Osteoblast (primary cell): ENCODE data around the gene EFHC1. TPM values are rescaled to one million over a fixed set of nuclear protein-coding genes. Genes with fewer than 3 reads are reported as not detected.

Experiments
- DNase-seq: peaks from one replicate; pipeline ENCODE4 v3.0.0; 2011; ENCODE audit warnings: low spot score, mixed read lengths; ENCODE audit not compliant: insufficient read length; ENCODE audit errors: missing footprints
- H2AFZ ChIP-seq: 2 replicates; pipeline ENCODE4 v1.6.0; 2011; ENCODE audit warnings: mild to moderate bottlenecking, low read length
- H3K27ac ChIP-seq: 2 replicates; pipeline ENCODE4 v1.5.1; 2011; ENCODE audit warnings: mild to moderate bottlenecking, low read depth, low read length, moderate library complexity
- H3K27me3 ChIP-seq: 2 replicates; pipeline ENCODE4 v1.6.0; 2012; ENCODE audit warnings: mild to moderate bottlenecking, control low read depth, inconsistent platforms, low read length, moderate library complexity; ENCODE audit not compliant: insufficient read depth
- H3K36me3 ChIP-seq: 2 replicates; pipeline ENCODE4 v1.5.1; 2011; ENCODE audit warnings: mild to moderate bottlenecking, low read length, control low read depth, moderate library complexity; ENCODE audit not compliant: insufficient read depth
- H3K4me1 ChIP-seq: 2 replicates; pipeline ENCODE4 v1.5.1; 2011; ENCODE audit warnings: mild to moderate bottlenecking, low read length, control low read depth, moderate library complexity; ENCODE audit not compliant: insufficient read depth
- H3K4me2 ChIP-seq: 2 replicates; pipeline ENCODE4 v1.6.0; 2011; ENCODE audit warnings: mild to moderate bottlenecking, low read length; ENCODE audit not compliant: insufficient read depth
- H3K4me3 ChIP-seq: fragments of 200-600 bp; sonication (generic); 3 replicates; pipeline ENCODE4 v1.5.1; 2012; ENCODE audit warnings: mild to moderate bottlenecking, low read length, inconsistent platforms; ENCODE audit not compliant: insufficient read depth
- H3K79me2 ChIP-seq: 2 replicates; pipeline ENCODE4 v1.6.0; 2012; ENCODE audit warnings: mild to moderate bottlenecking, low read length, control low read depth, inconsistent platforms; ENCODE audit not compliant: insufficient read depth
- H3K9me3 ChIP-seq: 2 replicates; pipeline ENCODE4 v1.5.1; 2011; ENCODE audit warnings: low read depth, low read length, control low read depth
- H4K20me1 ChIP-seq: 2 replicates; pipeline ENCODE4 v1.6.0; 2012; ENCODE audit warnings: mild to moderate bottlenecking, low read length, control low read depth; ENCODE audit not compliant: insufficient read depth
- total RNA-seq: library from RNA; depleted of rRNA; stranded (reverse); fragments of >200 nt; gene quantifications from 2 replicates; pipeline ENCODE4 v1.2.3, GENCODE V29; 2012
- TF ChIP-seq, protein P1 (sequence below): IDR thresholded peaks from 2 replicates; pipeline ENCODE4 v1.5.1; 2011; ENCODE audit warnings: mild to moderate bottlenecking, low read depth, low read length, moderate library complexity; ENCODE audit errors: extremely low read depth

The EFHC1 gene
- total RNA-seq, 1 donor: 31.1 TPM

DNA sequence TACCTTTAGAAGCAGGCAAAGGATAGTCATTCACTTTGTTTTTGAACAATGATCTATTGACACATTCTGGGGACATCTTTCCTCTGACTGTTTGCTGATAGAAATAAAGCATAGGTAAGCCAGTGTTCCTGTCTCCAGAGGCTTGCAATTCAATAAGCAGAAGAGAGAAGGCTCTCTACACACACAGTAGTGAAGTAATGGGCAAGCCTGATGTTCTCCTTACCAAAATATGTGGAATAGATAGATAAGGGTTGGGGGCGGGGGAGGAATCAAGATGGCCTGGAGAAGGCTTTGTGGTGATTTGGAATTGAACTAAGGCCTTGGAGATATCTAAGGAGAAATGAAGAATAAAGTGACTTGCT lies 30.9 kb upstream of the EFHC1 start:
- no peak for DNase-seq

DNA sequence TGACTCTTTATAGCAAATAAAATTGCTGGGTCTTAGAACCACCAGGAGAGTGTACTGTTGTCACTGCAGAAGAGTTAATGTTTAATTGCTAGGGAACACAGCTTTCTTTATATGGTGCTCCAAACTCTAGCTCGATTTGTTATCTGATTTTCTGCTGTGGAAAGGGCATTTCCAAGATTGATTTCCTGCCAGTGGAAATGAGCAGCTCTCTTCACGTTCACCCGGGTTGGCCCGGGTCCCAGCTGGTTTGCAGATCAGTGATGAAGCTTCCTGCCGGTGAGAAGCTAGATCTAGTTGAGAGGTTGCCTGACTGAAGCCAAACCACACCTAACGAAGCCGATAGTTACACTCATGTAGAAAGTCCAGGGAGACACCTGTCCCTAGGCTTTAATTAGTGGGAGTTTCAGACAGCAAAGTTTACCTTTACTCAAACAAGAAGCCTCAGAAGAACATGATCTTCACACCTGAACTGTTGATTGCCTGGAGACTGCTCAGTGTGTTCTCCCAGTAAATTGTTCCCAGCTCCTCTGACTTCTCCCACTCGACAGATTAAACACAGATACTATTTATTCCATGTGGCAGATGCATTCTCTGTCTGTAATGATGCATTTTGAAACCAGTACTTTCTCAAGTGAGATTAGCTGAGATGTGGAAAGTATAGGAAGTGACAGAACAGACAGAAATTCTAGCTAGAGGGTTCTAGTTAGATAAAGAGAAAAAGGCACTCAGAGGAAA lies 30.3 kb upstream of the EFHC1 start:
- Histone ChIP-seq H2AFZ (no peak overlapping the region), H3K27ac (peak overlapping the region; percentile 27)

More for the DNA sequence above, 30.9 kb upstream of the EFHC1 start:
- TF ChIP-seq, protein P1, sequence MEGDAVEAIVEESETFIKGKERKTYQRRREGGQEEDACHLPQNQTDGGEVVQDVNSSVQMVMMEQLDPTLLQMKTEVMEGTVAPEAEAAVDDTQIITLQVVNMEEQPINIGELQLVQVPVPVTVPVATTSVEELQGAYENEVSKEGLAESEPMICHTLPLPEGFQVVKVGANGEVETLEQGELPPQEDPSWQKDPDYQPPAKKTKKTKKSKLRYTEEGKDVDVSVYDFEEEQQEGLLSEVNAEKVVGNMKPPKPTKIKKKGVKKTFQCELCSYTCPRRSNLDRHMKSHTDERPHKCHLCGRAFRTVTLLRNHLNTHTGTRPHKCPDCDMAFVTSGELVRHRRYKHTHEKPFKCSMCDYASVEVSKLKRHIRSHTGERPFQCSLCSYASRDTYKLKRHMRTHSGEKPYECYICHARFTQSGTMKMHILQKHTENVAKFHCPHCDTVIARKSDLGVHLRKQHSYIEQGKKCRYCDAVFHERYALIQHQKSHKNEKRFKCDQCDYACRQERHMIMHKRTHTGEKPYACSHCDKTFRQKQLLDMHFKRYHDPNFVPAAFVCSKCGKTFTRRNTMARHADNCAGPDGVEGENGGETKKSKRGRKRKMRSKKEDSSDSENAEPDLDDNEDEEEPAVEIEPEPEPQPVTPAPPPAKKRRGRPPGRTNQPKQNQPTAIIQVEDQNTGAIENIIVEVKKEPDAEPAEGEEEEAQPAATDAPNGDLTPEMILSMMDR: no peak
- H3K4me1 ChIP-seq: peaks cover 18% of the 10 kb centered on the region
- no peak overlapping the region for H2AFZ ChIP-seq
- no peaks in the 10 kb centered on the region for H3K79me2 ChIP-seq
- H3K4me2 ChIP-seq: no peak overlapping the region
- H3K9me3 ChIP-seq: no peaks in the 10 kb centered on the region
- H3K27me3 ChIP-seq: no peaks in the 10 kb centered on the region
- no peaks in the 10 kb centered on the region for H4K20me1 ChIP-seq
- no peak overlapping the region for H3K27ac ChIP-seq
- H3K36me3 ChIP-seq: no peaks in the 10 kb centered on the region
- no peak overlapping the region for H3K4me3 ChIP-seq

DNA sequence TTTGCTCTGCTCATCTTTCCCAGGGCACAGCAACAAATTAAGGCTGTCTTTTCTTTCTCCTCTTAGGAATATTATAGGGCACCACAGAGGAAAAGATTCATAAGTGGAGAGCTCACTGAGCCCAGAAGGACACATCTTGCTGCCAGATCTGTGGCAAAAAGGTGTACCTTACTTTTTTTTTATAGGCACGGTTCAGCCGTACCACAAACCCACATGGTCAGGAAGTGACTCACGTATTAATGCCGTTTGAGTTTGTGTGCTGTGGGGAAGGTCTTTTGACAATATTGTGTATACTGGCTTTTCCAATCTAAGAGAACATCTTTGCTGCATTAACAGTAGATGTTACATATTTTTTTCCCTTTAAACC lies 29.8 kb upstream of the EFHC1 start:
- no peaks in the 10 kb centered on the region for H3K36me3 ChIP-seq
- H3K4me1 ChIP-seq: peaks cover 18% of the 10 kb centered on the region
- DNase-seq: no peak
- H3K27ac ChIP-seq: peak overlapping the region; percentile 27
- TF ChIP-seq, protein P1: no peak
- H2AFZ ChIP-seq: no peak overlapping the region
- peak overlapping the region; percentile 7 for H3K4me3 ChIP-seq
- no peaks in the 10 kb centered on the region for H4K20me1 ChIP-seq
- H3K4me2 ChIP-seq: peak overlapping the region; percentile 37
- no peaks in the 10 kb centered on the region for H3K79me2 ChIP-seq
- H3K9me3 ChIP-seq: no peaks in the 10 kb centered on the region
- no peaks in the 10 kb centered on the region for H3K27me3 ChIP-seq

More for the DNA sequence above, 30.3 kb upstream of the EFHC1 start:
- H3K4me2 ChIP-seq: peak overlapping the region; percentile 37
- no peaks in the 10 kb centered on the region for H4K20me1 ChIP-seq
- TF ChIP-seq, protein P1: peak; percentile 14
- peak overlapping the region; percentile 7 for H3K4me3 ChIP-seq
- H3K27me3 ChIP-seq: no peaks in the 10 kb centered on the region
- no peaks in the 10 kb centered on the region for H3K36me3 ChIP-seq
- H3K79me2 ChIP-seq: no peaks in the 10 kb centered on the region
- no peaks in the 10 kb centered on the region for H3K9me3 ChIP-seq
- DNase-seq: no peak
- peaks cover 18% of the 10 kb centered on the region for H3K4me1 ChIP-seq

DNA sequence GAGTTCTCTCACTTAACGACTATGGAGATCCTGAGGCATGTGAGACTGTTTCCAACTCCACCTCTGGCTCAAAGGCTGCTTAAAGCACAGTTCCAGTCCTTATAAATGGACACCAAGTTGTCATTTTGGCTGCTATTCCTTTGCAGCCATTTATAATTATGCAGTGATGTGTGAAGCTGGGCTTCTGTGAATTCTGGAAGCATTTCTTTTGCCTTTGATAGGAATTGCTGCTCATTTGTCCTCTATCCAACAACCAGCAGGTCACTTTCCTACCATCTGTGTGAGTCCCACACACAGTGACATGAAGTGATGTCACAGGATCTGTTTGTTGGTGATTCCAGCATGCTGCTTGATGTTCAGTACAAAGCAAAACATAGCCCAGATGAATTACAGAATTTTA lies 28.5 kb upstream of the EFHC1 start:
- TF ChIP-seq, protein P1: no peak
- Histone ChIP-seq H3K27me3 (no peaks in the 10 kb centered on the region), H3K9me3 (no peaks in the 10 kb centered on the region), H3K4me3 (no peak overlapping the region), H3K36me3 (no peaks in the 10 kb centered on the region), H3K27ac (no peak overlapping the region), H3K4me1 (peaks cover 18% of the 10 kb centered on the region), H2AFZ (no peak overlapping the region), H4K20me1 (no peaks in the 10 kb centered on the region), H3K79me2 (no peaks in the 10 kb centered on the region), H3K4me2 (no peak overlapping the region)
- DNase-seq: no peak
